WTC11 (cell line): ENCODE measurements around the gene MEIOSIN. TPM values are rescaled to one million over a fixed set of nuclear protein-coding genes. Genes with fewer than 3 reads are reported as not detected.

Source experiments
- ATAC-seq: fragments of 200-7000 bp; cut with Tn5 transposase; 2 replicates; pipeline ENCODE4 v1.10.0; 2021; ENCODE audit warnings: mild to moderate bottlenecking, moderate library complexity
- CTCF ChIA-PET: fragments of 300-600 bp; sonication (Branson Sonifier 250); formaldehyde crosslinking; loops from one replicate; lab custom pipeline; 2021; ENCODE audit warnings: antibody characterized with exemption; lab: Charles Lee
- POLR2A ChIA-PET: fragments of 350-600 bp; sonication (Branson Sonifier 250); formaldehyde crosslinking; loops from one replicate; lab custom pipeline; 2021; ENCODE audit warnings: antibody characterized with exemption; lab: Charles Lee
- DNase-seq: peaks from one replicate; pipeline ENCODE4 v3.0.0; 2021; ENCODE audit warnings: low spot score
- H3K27ac Mint-ChIP-seq: 2 replicates; pipeline ENCODE4 v1.8.0; 2021; ENCODE audit warnings: mixed read lengths
- H3K27me3 Mint-ChIP-seq: 2 replicates; pipeline ENCODE4 v1.8.0; 2021; ENCODE audit warnings: low read depth, mild to moderate bottlenecking, moderate library complexity, mixed read lengths
- H3K36me3 Mint-ChIP-seq: 2 replicates; pipeline ENCODE4 v1.8.0; 2021; ENCODE audit warnings: mixed read lengths
- H3K4me1 Mint-ChIP-seq: 2 replicates; pipeline ENCODE4 v1.8.0; 2022; ENCODE audit warnings: mixed read lengths
- H3K4me3 Mint-ChIP-seq: 2 replicates; pipeline ENCODE4 v1.8.0; 2021; ENCODE audit warnings: mild to moderate bottlenecking, moderate library complexity, mixed read lengths
- H3K9me3 Mint-ChIP-seq: 2 replicates; pipeline ENCODE4 v1.8.0; 2021; ENCODE audit warnings: mixed read lengths
- CTCF ChIP-seq: fragments of 200-600 bp; IDR thresholded peaks from 2 replicates; pipeline ENCODE4 v1.8.0; 2022; ENCODE audit warnings: antibody characterized with exemption
- ELF4 ChIP-seq: sonication (generic); formaldehyde crosslinking; IDR thresholded peaks from 2 replicates; pipeline ENCODE4 v1.8.1; 2022; ENCODE audit warnings: low read depth, mild to moderate bottlenecking, moderate library complexity, missing genetic modification reagents
- FOXK1 ChIP-seq: sonication (generic); formaldehyde crosslinking; IDR thresholded peaks from 2 replicates; pipeline ENCODE4 v1.8.0; 2022; ENCODE audit warnings: mild to moderate bottlenecking, moderate library complexity, missing genetic modification reagents
- NFE2L1 ChIP-seq: sonication (generic); formaldehyde crosslinking; IDR thresholded peaks from 2 replicates; pipeline ENCODE4 v1.8.1; 2023; ENCODE audit warnings: missing genetic modification reagents
- SOX15 ChIP-seq: fragments of 250-450 bp; sonication (Bioruptor Pico); IDR thresholded peaks from 2 replicates; pipeline ENCODE4 v1.9.0; 2021; ENCODE audit warnings: mild to moderate bottlenecking
- TCF7 ChIP-seq: sonication (generic); formaldehyde crosslinking; IDR thresholded peaks from 2 replicates; pipeline ENCODE4 v1.8.0; 2022; ENCODE audit warnings: mild to moderate bottlenecking, low read depth, missing genetic modification reagents, moderate library complexity
- ZNF396 ChIP-seq: fragments of 250-450 bp; sonication (Bioruptor Pico); IDR thresholded peaks from 2 replicates; pipeline ENCODE4 v1.8.0; 2021; ENCODE audit warnings: mild to moderate bottlenecking, moderate library complexity, borderline replicate concordance
- total RNA-seq: library from RNA; stranded (reverse); gene quantifications from 3 replicates; pipeline ENCODE4 v1.2.3, GENCODE V29; 2021
- TF ChIP-seq, protein P1 (sequence below): sonication (generic); formaldehyde crosslinking; conservative IDR thresholded peaks from 2 replicates; pipeline ENCODE4 v1.8.1; 2022; ENCODE audit warnings: mild to moderate bottlenecking, missing genetic modification reagents
- TF ChIP-seq, protein P2 (sequence below): fragments of 250-450 bp; sonication (Bioruptor Pico); IDR thresholded peaks from 2 replicates; pipeline ENCODE4 v1.8.0; 2021; ENCODE audit warnings: mild to moderate bottlenecking
- TF ChIP-seq, protein P3 (sequence below): sonication (generic); formaldehyde crosslinking; IDR thresholded peaks from 2 replicates; pipeline ENCODE4 v1.8.1; 2022; ENCODE audit warnings: mild to moderate bottlenecking, moderate library complexity, missing genetic modification reagents
- TF ChIP-seq, protein P4 (sequence below): fragments of 250-450 bp; sonication (Bioruptor Pico); IDR thresholded peaks from 2 replicates; pipeline ENCODE4 v2.1.2; 2022; ENCODE audit warnings: mild to moderate bottlenecking, moderate library complexity
- TF ChIP-seq, protein P5 (sequence below): fragments of 250-450 bp; sonication (Bioruptor Pico); conservative IDR thresholded peaks from 2 replicates; pipeline ENCODE4 v1.9.0; 2021; ENCODE audit warnings: mild to moderate bottlenecking
- TF ChIP-seq, protein P6 (sequence below): sonication (generic); formaldehyde crosslinking; IDR thresholded peaks from 2 replicates; pipeline ENCODE4 v1.8.1; 2023; ENCODE audit warnings: mild to moderate bottlenecking, missing genetic modification reagents, borderline replicate concordance

Gene MEIOSIN
- total RNA-seq, 1 experiment from 2014 or later, result not detected

DNA sequence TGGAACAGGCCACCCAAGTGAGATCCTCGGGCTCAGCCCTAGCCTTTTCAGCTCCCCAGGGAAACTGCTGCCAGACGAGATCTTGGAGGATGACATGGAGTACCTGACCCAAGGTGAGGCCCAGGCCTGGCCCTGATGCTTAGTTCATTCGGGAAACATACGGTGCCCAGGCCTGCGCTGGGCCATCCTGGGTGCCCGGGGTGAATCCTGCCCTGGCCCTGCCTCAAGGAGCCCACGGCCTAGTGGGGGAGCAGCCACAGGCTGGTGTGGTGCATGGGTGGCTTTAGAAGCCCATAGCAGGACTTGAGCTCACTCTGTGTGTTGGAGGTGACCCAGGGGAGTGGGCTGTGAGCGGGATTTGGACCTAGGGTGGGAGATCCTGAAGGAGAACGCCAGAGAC lies 25.7 kb downstream of the MEIOSIN start (continued):
- TF ChIP-seq FOXK1 (CRISPR knock-in tag), result no peak
- TF ChIP-seq, protein P1, sequence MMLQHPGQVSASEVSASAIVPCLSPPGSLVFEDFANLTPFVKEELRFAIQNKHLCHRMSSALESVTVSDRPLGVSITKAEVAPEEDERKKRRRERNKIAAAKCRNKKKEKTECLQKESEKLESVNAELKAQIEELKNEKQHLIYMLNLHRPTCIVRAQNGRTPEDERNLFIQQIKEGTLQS (CRISPR knock-in tag), result no peak
- TF ChIP-seq ZNF396 (CRISPR knock-in tag), result no peak
- TF ChIP-seq NFE2L1 (CRISPR knock-in tag), result no peak
- TF ChIP-seq, protein P2, sequence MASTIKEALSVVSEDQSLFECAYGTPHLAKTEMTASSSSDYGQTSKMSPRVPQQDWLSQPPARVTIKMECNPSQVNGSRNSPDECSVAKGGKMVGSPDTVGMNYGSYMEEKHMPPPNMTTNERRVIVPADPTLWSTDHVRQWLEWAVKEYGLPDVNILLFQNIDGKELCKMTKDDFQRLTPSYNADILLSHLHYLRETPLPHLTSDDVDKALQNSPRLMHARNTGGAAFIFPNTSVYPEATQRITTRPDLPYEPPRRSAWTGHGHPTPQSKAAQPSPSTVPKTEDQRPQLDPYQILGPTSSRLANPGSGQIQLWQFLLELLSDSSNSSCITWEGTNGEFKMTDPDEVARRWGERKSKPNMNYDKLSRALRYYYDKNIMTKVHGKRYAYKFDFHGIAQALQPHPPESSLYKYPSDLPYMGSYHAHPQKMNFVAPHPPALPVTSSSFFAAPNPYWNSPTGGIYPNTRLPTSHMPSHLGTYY (CRISPR knock-in tag), result no peak
- no peak for TF ChIP-seq SOX15 (CRISPR knock-in tag)

DNA sequence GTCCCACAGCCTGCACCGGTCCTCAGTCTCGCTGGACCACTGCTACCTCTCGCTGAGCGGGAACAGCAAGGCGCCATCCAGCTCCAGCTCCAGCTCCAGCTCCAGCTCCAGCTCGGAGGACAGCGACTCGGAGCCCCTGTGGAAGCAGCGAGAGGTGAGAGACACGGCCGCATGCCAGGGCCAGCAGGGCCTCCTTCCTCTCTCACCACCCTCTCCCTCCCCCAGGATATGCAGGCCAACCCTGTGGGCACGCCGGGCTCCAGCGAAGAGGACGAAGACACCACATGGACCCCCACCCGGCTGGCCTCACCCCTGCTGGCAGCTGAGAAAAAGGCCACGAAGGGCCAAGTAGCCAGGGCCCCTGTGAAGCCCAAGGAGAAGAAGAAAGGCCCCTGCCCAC lies 28.5 kb downstream of the MEIOSIN start:
- ATAC-seq, result no peak
- Mint-ChIP-seq H3K9me3 (no peaks in the 10 kb centered on the region), H3K4me1 (peaks cover 18% of the 10 kb centered on the region), H3K27me3 (peaks cover 23% of the 10 kb centered on the region), H3K36me3 (no peaks in the 10 kb centered on the region), H3K27ac (no peak overlapping the region), H3K4me3 (no peak overlapping the region)
- CTCF ChIA-PET, result interaction anchor here (1.0 to 2.9 kb wide), 3 partner anchors 9 to 55 kb away, joined by 3 to 23 read pairs (median 5); no protein-coding TSS in a partner anchor
- no peak for DNase-seq
- POLR2A ChIA-PET, result interaction anchor here (1.0 kb wide), 1 partner anchor 32 kb away, joined by 6 read pairs; the partner anchor contains the start of gene FBXO46
- TF ChIP-seq ELF4 (CRISPR knock-in tag) (no peak), TCF7 (no peak), CTCF (no peak)
- TF ChIP-seq, protein P3, sequence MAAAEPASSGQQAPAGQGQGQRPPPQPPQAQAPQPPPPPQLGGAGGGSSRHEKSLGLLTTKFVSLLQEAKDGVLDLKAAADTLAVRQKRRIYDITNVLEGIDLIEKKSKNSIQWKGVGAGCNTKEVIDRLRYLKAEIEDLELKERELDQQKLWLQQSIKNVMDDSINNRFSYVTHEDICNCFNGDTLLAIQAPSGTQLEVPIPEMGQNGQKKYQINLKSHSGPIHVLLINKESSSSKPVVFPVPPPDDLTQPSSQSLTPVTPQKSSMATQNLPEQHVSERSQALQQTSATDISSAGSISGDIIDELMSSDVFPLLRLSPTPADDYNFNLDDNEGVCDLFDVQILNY (CRISPR knock-in tag), result no peak
- TF ChIP-seq, protein P4, sequence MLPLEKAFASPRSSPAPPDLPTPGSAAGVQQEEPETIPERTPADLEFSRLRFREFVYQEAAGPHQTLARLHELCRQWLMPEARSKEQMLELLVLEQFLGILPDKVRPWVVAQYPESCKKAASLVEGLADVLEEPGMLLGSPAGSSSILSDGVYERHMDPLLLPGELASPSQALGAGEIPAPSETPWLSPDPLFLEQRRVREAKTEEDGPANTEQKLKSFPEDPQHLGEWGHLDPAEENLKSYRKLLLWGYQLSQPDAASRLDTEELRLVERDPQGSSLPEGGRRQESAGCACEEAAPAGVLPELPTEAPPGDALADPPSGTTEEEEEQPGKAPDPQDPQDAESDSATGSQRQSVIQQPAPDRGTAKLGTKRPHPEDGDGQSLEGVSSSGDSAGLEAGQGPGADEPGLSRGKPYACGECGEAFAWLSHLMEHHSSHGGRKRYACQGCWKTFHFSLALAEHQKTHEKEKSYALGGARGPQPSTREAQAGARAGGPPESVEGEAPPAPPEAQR (CRISPR knock-in tag), result no peak
- TF ChIP-seq, protein P5, sequence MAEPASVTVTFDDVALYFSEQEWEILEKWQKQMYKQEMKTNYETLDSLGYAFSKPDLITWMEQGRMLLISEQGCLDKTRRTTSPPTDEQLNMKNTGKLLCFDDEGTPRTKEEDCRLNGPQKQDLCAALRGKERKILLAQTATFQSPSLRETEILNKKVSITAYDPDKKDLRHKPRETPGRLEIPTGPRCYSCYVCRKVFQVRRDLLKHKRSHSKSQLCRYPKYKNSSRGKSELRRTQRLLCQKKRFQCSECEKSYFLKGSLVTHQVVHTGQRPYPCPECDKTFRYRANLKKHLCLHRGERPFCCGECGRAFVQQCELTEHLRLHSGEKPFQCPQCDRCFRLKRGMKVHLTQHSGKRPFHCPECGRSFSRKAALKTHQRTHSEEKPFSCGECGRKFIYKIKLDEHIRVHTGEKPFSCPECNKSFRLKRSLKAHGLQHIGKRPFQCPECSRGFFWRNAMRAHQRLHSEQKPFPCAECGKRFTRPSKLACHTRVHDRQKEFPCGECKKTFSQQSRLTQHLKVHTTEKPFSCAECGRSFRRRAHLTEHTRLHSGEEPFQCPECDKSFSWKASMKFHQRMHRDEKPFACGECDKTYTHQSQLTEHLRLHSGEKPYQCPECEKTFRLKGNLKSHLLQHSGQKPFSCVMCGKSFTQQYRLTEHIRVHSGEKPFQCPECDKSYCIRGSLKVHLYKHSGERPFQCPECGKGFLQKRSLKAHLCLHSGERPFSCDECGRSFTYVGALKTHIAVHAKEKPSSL (CRISPR knock-in tag), result no peak
- TF ChIP-seq, protein P6, sequence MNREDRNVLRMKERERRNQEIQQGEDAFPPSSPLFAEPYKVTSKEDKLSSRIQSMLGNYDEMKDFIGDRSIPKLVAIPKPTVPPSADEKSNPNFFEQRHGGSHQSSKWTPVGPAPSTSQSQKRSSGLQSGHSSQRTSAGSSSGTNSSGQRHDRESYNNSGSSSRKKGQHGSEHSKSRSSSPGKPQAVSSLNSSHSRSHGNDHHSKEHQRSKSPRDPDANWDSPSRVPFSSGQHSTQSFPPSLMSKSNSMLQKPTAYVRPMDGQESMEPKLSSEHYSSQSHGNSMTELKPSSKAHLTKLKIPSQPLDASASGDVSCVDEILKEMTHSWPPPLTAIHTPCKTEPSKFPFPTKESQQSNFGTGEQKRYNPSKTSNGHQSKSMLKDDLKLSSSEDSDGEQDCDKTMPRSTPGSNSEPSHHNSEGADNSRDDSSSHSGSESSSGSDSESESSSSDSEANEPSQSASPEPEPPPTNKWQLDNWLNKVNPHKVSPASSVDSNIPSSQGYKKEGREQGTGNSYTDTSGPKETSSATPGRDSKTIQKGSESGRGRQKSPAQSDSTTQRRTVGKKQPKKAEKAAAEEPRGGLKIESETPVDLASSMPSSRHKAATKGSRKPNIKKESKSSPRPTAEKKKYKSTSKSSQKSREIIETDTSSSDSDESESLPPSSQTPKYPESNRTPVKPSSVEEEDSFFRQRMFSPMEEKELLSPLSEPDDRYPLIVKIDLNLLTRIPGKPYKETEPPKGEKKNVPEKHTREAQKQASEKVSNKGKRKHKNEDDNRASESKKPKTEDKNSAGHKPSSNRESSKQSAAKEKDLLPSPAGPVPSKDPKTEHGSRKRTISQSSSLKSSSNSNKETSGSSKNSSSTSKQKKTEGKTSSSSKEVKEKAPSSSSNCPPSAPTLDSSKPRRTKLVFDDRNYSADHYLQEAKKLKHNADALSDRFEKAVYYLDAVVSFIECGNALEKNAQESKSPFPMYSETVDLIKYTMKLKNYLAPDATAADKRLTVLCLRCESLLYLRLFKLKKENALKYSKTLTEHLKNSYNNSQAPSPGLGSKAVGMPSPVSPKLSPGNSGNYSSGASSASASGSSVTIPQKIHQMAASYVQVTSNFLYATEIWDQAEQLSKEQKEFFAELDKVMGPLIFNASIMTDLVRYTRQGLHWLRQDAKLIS (CRISPR knock-in tag), result no peak
